Parathyroid adenoma (tissue), 2 donors: ENCODE data around the gene COPZ2.

Experiments
- H2AFZ ChIP-seq: fragments of 300-600 bp; sonication (generic); one replicate; pipeline ENCODE4 v1.7.0; 2017; ENCODE audit warnings: antibody characterized with exemption, mild to moderate bottlenecking
- H3K27ac ChIP-seq: fragments of 300-600 bp; sonication (generic); one replicate; pipeline ENCODE4 v1.7.0; 2017
- H3K27me3 ChIP-seq: fragments of 300-600 bp; sonication (generic); one replicate; pipeline ENCODE4 v1.7.0; 2017; ENCODE audit warnings: low read length; ENCODE audit not compliant: control insufficient read depth, insufficient read depth
- H3K36me3 ChIP-seq: fragments of 300-600 bp; sonication (generic); one replicate; pipeline ENCODE4 v1.7.0; 2017; ENCODE audit warnings: low read length; ENCODE audit not compliant: control insufficient read depth, insufficient read depth
- H3K4me1 ChIP-seq: fragments of 300-600 bp; sonication (generic); one replicate; pipeline ENCODE4 v1.7.0; 2017; ENCODE audit warnings: control low read depth
- H3K4me2 ChIP-seq: fragments of 300-600 bp; sonication (generic); one replicate; pipeline ENCODE4 v1.7.0; 2017; ENCODE audit warnings: low read length
- H3K4me3 ChIP-seq: fragments of 300-600 bp; sonication (generic); one replicate; pipeline ENCODE4 v1.7.0; 2017; ENCODE audit warnings: low read depth, low read length
- H3K79me2 ChIP-seq: fragments of 300-600 bp; sonication (generic); one replicate; pipeline ENCODE4 v1.7.0; 2017; ENCODE audit warnings: control low read depth
- H3K9ac ChIP-seq: fragments of 300-600 bp; sonication (generic); one replicate; pipeline ENCODE4 v1.7.0; 2017; ENCODE audit warnings: mild to moderate bottlenecking
- H3K9me3 ChIP-seq: fragments of 300-600 bp; sonication (generic); one replicate; pipeline ENCODE4 v1.7.0; 2017; ENCODE audit warnings: low read length; ENCODE audit not compliant: control insufficient read depth
- TF ChIP-seq, protein P1 (sequence below): fragments of 300-600 bp; sonication (generic); IDR thresholded peaks from one replicate; pipeline ENCODE4 v1.7.0; 2017; ENCODE audit warnings: antibody characterized with exemption, mild to moderate bottlenecking
- donor health status: primary hyperparathyroidism.

The COPZ2 gene

DNA sequence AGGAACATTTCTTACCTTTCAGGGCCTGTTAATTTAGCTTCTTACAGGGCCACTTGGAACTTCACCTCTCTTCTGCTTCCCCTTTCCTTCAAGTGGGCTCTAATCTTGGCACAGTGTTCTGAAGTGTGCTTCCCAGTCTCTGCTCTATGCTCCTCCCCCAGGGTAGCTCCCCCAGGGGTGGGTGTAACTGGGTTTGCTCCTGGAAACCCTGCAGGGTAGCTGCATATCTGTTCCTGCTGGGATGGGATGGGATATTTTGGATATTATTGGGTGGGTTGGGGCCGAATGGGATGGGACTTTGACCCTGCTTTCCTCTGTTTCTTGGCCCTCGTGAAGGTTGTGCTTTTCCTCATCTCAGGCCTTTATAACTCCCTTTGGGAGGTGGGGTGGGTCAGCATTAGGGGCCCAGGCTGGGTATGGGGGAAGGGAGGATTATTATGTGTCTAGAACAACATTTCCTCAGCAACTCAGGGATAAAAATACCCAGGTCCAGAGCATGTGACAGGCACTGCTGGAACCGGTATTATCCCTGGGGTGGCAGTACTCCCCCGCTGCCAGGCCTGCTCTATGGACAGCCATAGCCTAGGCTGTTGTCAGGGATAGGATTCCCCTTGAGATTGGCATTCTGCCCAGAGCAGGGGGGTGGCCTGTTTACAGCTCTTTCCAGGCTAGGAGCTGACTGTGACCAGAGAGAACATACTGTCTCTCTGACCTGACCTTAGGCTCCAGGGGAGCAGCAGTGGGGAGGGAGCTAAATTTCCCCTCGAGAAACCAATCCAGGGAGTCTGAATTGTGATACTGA, 15.6 kb upstream of the COPZ2 start:
- Histone ChIP-seq H3K27me3 (no peaks in the 10 kb centered on the region), H3K4me1 (peaks cover 50% of the 10 kb centered on the region), H3K36me3 (no peaks in the 10 kb centered on the region), H3K4me3 (peak overlapping the region; percentile 38), H2AFZ (peak overlapping the region; percentile 71), H3K4me2 (peak overlapping the region; percentile 58), H3K79me2 (peaks cover 32% of the 10 kb centered on the region), H3K27ac (peak overlapping the region; percentile 63), H3K9me3 (no peaks in the 10 kb centered on the region), H3K9ac (no peak overlapping the region)
- TF ChIP-seq, protein P1, sequence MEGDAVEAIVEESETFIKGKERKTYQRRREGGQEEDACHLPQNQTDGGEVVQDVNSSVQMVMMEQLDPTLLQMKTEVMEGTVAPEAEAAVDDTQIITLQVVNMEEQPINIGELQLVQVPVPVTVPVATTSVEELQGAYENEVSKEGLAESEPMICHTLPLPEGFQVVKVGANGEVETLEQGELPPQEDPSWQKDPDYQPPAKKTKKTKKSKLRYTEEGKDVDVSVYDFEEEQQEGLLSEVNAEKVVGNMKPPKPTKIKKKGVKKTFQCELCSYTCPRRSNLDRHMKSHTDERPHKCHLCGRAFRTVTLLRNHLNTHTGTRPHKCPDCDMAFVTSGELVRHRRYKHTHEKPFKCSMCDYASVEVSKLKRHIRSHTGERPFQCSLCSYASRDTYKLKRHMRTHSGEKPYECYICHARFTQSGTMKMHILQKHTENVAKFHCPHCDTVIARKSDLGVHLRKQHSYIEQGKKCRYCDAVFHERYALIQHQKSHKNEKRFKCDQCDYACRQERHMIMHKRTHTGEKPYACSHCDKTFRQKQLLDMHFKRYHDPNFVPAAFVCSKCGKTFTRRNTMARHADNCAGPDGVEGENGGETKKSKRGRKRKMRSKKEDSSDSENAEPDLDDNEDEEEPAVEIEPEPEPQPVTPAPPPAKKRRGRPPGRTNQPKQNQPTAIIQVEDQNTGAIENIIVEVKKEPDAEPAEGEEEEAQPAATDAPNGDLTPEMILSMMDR = no peak

DNA sequence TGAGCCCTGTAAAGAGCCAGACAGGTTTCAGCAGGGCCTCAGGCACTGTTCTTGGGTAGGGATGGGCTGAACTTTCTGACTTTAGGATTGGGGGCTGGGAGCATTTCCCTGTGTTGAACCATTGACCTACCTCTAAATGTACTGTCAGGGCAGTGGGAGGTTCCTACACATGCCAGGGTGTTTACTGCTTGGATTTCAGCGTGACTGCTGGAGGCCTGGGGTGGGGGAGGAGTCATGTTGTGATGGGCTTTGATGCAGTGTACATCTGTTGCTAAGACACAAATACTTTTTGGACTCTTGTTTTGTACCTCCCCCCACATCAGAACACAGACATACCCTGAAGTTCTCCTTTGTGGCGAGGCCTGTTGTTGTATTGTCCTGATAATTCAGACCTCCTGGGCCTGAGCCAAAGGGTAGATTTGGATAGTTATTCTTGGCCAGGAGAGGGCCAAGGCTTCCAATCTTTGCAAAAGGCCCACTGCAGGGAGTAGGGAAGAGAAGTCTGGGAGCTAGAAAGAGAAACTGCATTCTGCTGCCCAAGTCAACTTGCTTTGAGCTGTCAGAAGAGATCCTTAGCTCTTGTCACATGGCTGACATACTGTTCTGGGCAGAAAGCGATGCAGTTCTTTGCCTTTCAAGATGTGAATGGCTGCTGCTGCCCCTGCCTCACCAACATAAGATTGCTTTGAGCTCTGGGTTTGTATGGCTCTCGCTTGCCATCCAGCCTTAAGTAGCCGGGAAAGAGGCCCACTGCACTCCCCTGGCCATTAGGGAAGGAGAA, 14.3 kb upstream of the COPZ2 start:
- Histone ChIP-seq H3K4me3 (no peak overlapping the region), H3K27ac (peak overlapping the region; percentile 63), H3K79me2 (peaks cover 32% of the 10 kb centered on the region), H3K9ac (no peak overlapping the region), H3K27me3 (no peaks in the 10 kb centered on the region), H3K9me3 (no peaks in the 10 kb centered on the region), H2AFZ (no peak overlapping the region), H3K4me1 (peaks cover 51% of the 10 kb centered on the region), H3K4me2 (peak overlapping the region; percentile 6), H3K36me3 (no peaks in the 10 kb centered on the region)
- TF ChIP-seq, protein P1 = no peak

DNA sequence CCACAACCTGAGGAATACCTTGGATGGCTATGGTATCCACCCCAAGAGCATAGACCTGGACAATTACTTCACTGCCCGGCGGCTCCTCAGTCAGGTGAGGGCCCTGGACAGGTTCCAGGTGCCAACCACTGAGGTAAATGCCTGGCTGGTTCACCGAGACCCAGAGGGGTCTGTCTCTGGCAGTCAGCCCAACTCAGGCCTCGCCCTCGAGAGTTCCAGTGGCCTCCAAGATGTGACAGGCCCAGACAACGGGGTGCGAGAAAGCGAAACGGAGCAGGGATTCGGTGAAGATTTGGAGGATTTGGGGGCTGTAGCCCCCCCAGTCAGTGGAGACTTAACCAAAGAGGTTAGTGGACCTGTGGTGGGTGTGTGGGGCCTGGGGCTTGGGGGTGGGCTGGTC, 13.7 kb upstream of the COPZ2 start:
- Histone ChIP-seq H3K4me3 (no peak overlapping the region), H3K4me1 (peaks cover 53% of the 10 kb centered on the region), H3K36me3 (no peaks in the 10 kb centered on the region), H3K79me2 (peaks cover 32% of the 10 kb centered on the region), H3K27ac (peak overlapping the region; percentile 63), H3K27me3 (no peaks in the 10 kb centered on the region), H3K9me3 (no peaks in the 10 kb centered on the region), H2AFZ (no peak overlapping the region), H3K9ac (no peak overlapping the region), H3K4me2 (peak overlapping the region; percentile 6)
- TF ChIP-seq, protein P1 = no peak

DNA sequence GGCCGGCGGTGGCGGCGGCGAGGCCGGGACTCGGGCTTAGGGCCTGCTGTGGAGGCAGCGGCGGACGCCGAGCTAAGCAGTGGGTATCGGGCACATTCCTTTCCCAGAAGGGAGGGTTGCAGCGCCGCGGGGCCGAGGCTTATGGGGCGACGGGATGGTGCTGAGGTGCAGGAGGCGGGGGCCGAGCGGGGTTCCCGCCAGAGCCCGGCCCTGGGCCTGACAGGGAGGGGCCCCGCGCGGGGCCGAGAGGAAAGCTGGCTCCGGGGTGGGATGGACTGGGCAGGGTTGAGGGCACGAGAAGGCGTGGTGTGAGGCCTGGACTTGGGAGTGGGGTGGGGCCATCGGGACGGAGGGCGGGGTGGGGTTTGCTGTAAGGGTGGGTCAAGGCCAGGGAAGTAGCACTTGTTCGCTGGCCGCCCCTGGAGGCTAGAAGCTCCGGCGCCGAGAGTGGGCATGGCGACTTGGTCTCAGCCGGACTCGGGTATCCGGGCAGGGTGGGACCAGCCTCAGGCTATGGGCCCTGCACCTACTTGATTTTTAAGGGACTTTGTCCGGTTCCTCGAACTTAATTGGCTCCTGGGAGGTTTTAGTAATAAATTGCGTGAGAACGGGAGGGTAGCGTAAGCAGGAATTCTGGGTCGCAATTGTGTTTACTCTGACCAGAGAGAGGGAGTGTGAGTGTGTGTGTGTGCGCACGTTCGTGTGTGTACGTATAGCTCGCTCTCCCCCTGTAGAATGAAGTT, 11.0 kb upstream of the COPZ2 start:
- Histone ChIP-seq H3K4me1 (peaks cover 34% of the 10 kb centered on the region), H3K4me2 (peak overlapping the region; percentile 97)
- TF ChIP-seq, protein P1 = no peak

More for the DNA sequence above, 11.0 kb upstream of the COPZ2 start:
- no peaks in the 10 kb centered on the region for H3K9me3 ChIP-seq
- H3K4me3 ChIP-seq = peak overlapping the region; percentile 99
- H2AFZ ChIP-seq = peak overlapping the region; percentile 97
- H3K27me3 ChIP-seq = no peaks in the 10 kb centered on the region
- peaks cover 21% of the 10 kb centered on the region for H3K79me2 ChIP-seq
- H3K9ac ChIP-seq = peak overlapping the region; percentile 93
- peak overlapping the region; percentile 99 for H3K27ac ChIP-seq
- H3K36me3 ChIP-seq = no peaks in the 10 kb centered on the region
